HCT116 (cell line): ENCODE measurements around the gene DNAJB13. TPM values are rescaled to one million over a fixed set of nuclear protein-coding genes. Genes with fewer than 3 reads are reported as not detected.

Source experiments
- ATAC-seq: fragments of 200-7000 bp; cut with Tn5 transposase; 2 replicates; pipeline ENCODE4 v1.9.1; 2020; ENCODE audit warnings: mild to moderate bottlenecking, moderate library complexity
- BruUV-seq: library from RNA; stranded (reverse); fragments of 400-500 nt; replicated peaks from 2 replicates; lab custom pipeline; 2021; lab: Mats Ljungman, UMichigan
- CTCF ChIA-PET: fragments of 300-600 bp; sonication (Branson Sonifier 250); formaldehyde crosslinking; loops from one replicate; lab custom pipeline; 2021; ENCODE audit warnings: antibody characterized with exemption; lab: Charles Lee
- POLR2A ChIA-PET: fragments of 300-600, 350-600 bp; sonication (Branson Sonifier 250); formaldehyde crosslinking; loops from one replicate; lab custom pipeline; 2021; ENCODE audit warnings: antibody characterized with exemption; lab: Charles Lee
- RAD21 ChIA-PET, 2 experiments: fragments of 300-600 bp; sonication (Branson Sonifier 250); formaldehyde crosslinking; loops; one replicate each; lab custom pipeline; 2023; ENCODE audit warnings: low total read pairs in 2 of 2; ENCODE audit not compliant: uncharacterized antibody in 2 of 2, unreplicated experiment in 2 of 2, low non-redundant PET in 1 of 2; lab: Charles Lee
- DNase-seq: peaks from one replicate; pipeline ENCODE4 v3.0.0-alpha.2; 2010; ENCODE audit warnings: low read depth, low spot score
- H2AFZ ChIP-seq: fragments of 200-600 bp; shearing (Covaris generic), sonication (generic); 2 replicates; pipeline ENCODE4 v1.6.1; 2017; ENCODE audit warnings: low read depth, mixed run types, mixed read lengths, antibody characterized with exemption, low read length; ENCODE audit not compliant: poor library complexity, severe bottlenecking
- H3K27ac ChIP-seq: 2 replicates; pipeline ENCODE4 v1.5.1; 2012; ENCODE audit warnings: low read depth, low read length
- H3K27me3 ChIP-seq: fragments of 200-600 bp; sonication (generic); 2 replicates; pipeline ENCODE4 v1.6.1; 2016; ENCODE audit warnings: mixed run types, low read length, mixed read lengths; ENCODE audit not compliant: insufficient read depth
- H3K36me3 ChIP-seq, 2 experiments: fragments of 200-500 bp in 1 of 2; fragments of 200-600 bp in 1 of 2; sonication (Bioruptor generic) in 1 of 2; sonication (generic) in 1 of 2; 2 replicates each; pipeline versions ENCODE4 v1.5.1 to v1.6.1; 2014 to 2016; ENCODE audit warnings: low read length in 2 of 2, inconsistent platforms in 1 of 2, mixed read lengths in 1 of 2, mixed run types in 1 of 2; ENCODE audit not compliant: insufficient read depth in 2 of 2, control insufficient read depth in 1 of 2
- H3K4me1 ChIP-seq, 2 experiments: fragments of 200-600 bp in 1 of 2; sonication (generic) in 1 of 2; 2 replicates each; pipeline versions ENCODE4 v1.5.1 to v1.6.1; 2012 to 2017; ENCODE audit warnings: low read length in 2 of 2, inconsistent platforms in 1 of 2, mild to moderate bottlenecking in 1 of 2, mixed read lengths in 1 of 2, mixed run types in 1 of 2, moderate library complexity in 1 of 2; ENCODE audit not compliant: insufficient read depth in 2 of 2, control insufficient read depth in 1 of 2
- H3K4me2 ChIP-seq: fragments of 200-600 bp; sonication (generic); 2 replicates; pipeline ENCODE4 v1.6.1; 2017; ENCODE audit warnings: mixed run types, low read length, mixed read lengths
- H3K4me3 ChIP-seq, 2 experiments: fragments of 200-600 bp in 1 of 2; sonication (generic) in 1 of 2; replicated peaks in 1 of 2; 2 replicates each; pipeline ENCODE4 v1.5.1; 2011 to 2016; ENCODE audit warnings: low read length in 2 of 2, control low read depth in 1 of 2, low read depth in 1 of 2, mild to moderate bottlenecking in 1 of 2, mixed read lengths in 1 of 2, mixed run types in 1 of 2
- H3K79me2 ChIP-seq: fragments of 200-600 bp; sonication (generic); 2 replicates; pipeline ENCODE4 v1.6.1; 2017; ENCODE audit warnings: mild to moderate bottlenecking, mixed run types, low read length, moderate library complexity, mixed read lengths; ENCODE audit not compliant: insufficient read depth
- H3K9ac ChIP-seq: fragments of 200-600 bp; sonication (generic); 2 replicates; pipeline ENCODE4 v1.6.1; 2016; ENCODE audit warnings: low read length, mixed read lengths
- H3K9me2 ChIP-seq: fragments of 200-600 bp; sonication (generic), shearing (Covaris generic); 2 replicates; pipeline ENCODE4 v1.6.1; 2017; ENCODE audit warnings: mixed run types, mild to moderate bottlenecking, moderate library complexity; ENCODE audit not compliant: insufficient read depth
- H3K9me3 ChIP-seq, 2 experiments: fragments of 200-500 bp in 1 of 2; fragments of 200-600 bp in 1 of 2; sonication (Bioruptor generic) in 1 of 2; sonication (generic) in 1 of 2; 2 replicates each; pipeline ENCODE4 v1.6.1; 2014 to 2017; ENCODE audit warnings: low read length in 2 of 2, mixed read lengths in 2 of 2, inconsistent platforms in 1 of 2, low read depth in 1 of 2, mild to moderate bottlenecking in 1 of 2, mixed run types in 1 of 2, moderate library complexity in 1 of 2; ENCODE audit not compliant: control insufficient read depth in 1 of 2, insufficient read depth in 1 of 2
- H4K20me1 ChIP-seq: fragments of 200-600 bp; sonication (generic), shearing (Covaris generic); 2 replicates; pipeline ENCODE4 v1.6.1; 2017; ENCODE audit warnings: mixed run types, mild to moderate bottlenecking, moderate library complexity; ENCODE audit not compliant: insufficient read depth
- CBX3 ChIP-seq: IDR thresholded peaks from 2 replicates; pipeline ENCODE4 v1.6.1; 2012; ENCODE audit warnings: low read depth
- CEBPB ChIP-seq: IDR thresholded peaks from 2 replicates; pipeline ENCODE4 v1.6.1; 2012; ENCODE audit warnings: low read depth
- EGR1 ChIP-seq: IDR thresholded peaks from 2 replicates; pipeline ENCODE4 v1.6.1; 2012; ENCODE audit warnings: low read depth
- EZH2 ChIP-seq: fragments of 200-600 bp; sonication (generic); IDR thresholded peaks from 2 replicates; pipeline ENCODE4 v1.6.1; 2017; ENCODE audit warnings: antibody characterized with exemption, mixed run types
- EZH2phosphoT487 ChIP-seq: fragments of 200-600 bp; IDR thresholded peaks from 2 replicates; pipeline ENCODE4 v1.6.1; 2018; ENCODE audit warnings: antibody characterized with exemption, borderline replicate concordance
- JUND ChIP-seq: IDR thresholded peaks from 2 replicates; pipeline ENCODE4 v1.6.1; 2012
- POLR2A ChIP-seq: IDR thresholded peaks from 2 replicates; pipeline ENCODE4 v1.7.0; 2011; ENCODE audit warnings: borderline replicate concordance; ENCODE audit not compliant: insufficient read depth, insufficient read length; ENCODE audit errors: extremely low read depth
- POLR2AphosphoS5 ChIP-seq: IDR thresholded peaks from 2 replicates; pipeline ENCODE4 v1.6.1; 2011; ENCODE audit warnings: mild to moderate bottlenecking, low read depth, low read length, moderate library complexity
- RAD21 ChIP-seq: IDR thresholded peaks from 2 replicates; pipeline ENCODE4 v1.6.1; 2012; ENCODE audit warnings: low read depth, mild to moderate bottlenecking
- SIN3A ChIP-seq: IDR thresholded peaks from 2 replicates; pipeline ENCODE4 v1.6.1; 2012; ENCODE audit warnings: low read depth
- SP1 ChIP-seq: IDR thresholded peaks from 2 replicates; pipeline ENCODE4 v1.6.1; 2012; ENCODE audit warnings: low read depth
- TCF7L2 ChIP-seq: IDR thresholded peaks from 2 replicates; pipeline ENCODE4 v1.7.0; 2011; ENCODE audit warnings: borderline replicate concordance, inconsistent platforms; ENCODE audit not compliant: insufficient read depth, insufficient read length; ENCODE audit errors: extremely low read depth
- ZNF274 ChIP-seq: fragments of 200-500 bp; sonication (Bioruptor generic); IDR thresholded peaks from 2 replicates; pipeline ENCODE4 v1.6.1; 2014; ENCODE audit warnings: mild to moderate bottlenecking, low read depth, low read length, inconsistent platforms
- intact Hi-C: fragments of 100-400 bp; cut with micrococcal nuclease; formaldehyde crosslinking; loops from 2 replicates; pipeline ENCODE4 v1.10.0; 2022
- total RNA-seq: library from RNA; stranded (reverse); gene quantifications from one replicate; pipeline ENCODE4 v1.2.1, GENCODE V29; 2021; ENCODE audit not compliant: unreplicated experiment
- TF ChIP-seq, protein P1 (sequence below): IDR thresholded peaks from 2 replicates; pipeline ENCODE4 v1.6.1; 2011; ENCODE audit warnings: mild to moderate bottlenecking, low read length, moderate library complexity; ENCODE audit not compliant: insufficient replicate concordance; ENCODE audit errors: extremely low read depth
- TF ChIP-seq, protein P2 (sequence below): IDR thresholded peaks from 2 replicates; pipeline ENCODE4 v1.6.1; 2012

Gene DNAJB13
- total RNA-seq, 1 experiment from 2014 or later, result 0.22 TPM

DNA sequence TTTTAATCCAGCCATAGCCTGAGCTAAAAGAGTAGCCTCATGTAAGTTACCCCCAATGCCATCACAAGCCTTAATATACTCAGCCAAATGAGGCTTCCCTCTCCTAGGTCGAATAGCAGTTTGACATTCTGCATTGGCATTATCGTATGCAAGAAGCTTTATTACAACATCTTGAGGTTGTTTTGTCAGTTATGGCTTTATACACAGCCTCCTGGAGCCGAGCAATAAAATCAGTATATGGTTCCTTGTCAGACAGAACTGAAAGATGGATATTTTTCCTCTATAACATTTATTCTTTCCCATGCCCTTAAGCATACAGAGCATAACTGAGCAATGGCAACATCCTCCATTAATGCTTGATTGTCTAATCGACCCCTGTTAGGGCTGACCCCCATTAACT, 5.4 kb upstream of the DNAJB13 start:
- H3K4me2 ChIP-seq, result no peak overlapping the region
- no TSS peak for BruUV-seq
- no peak overlapping the region for H3K4me3 ChIP-seq
- intact Hi-C loops, result no loop called here
- H3K4me1 ChIP-seq, result no peaks in the 10 kb centered on the region
- TF ChIP-seq CBX3, result no peak
- no peak for TF ChIP-seq EGR1
- TF ChIP-seq EZH2, result no peak
- no peak for TF ChIP-seq SP1
- no peak for TF ChIP-seq CEBPB
- TF ChIP-seq, protein P1, sequence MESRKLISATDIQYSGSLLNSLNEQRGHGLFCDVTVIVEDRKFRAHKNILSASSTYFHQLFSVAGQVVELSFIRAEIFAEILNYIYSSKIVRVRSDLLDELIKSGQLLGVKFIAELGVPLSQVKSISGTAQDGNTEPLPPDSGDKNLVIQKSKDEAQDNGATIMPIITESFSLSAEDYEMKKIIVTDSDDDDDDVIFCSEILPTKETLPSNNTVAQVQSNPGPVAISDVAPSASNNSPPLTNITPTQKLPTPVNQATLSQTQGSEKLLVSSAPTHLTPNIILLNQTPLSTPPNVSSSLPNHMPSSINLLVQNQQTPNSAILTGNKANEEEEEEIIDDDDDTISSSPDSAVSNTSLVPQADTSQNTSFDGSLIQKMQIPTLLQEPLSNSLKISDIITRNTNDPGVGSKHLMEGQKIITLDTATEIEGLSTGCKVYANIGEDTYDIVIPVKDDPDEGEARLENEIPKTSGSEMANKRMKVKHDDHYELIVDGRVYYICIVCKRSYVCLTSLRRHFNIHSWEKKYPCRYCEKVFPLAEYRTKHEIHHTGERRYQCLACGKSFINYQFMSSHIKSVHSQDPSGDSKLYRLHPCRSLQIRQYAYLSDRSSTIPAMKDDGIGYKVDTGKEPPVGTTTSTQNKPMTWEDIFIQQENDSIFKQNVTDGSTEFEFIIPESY, result no peak
- TF ChIP-seq RAD21, result no peak
- no peak for TF ChIP-seq POLR2A
- TF ChIP-seq, protein P2, sequence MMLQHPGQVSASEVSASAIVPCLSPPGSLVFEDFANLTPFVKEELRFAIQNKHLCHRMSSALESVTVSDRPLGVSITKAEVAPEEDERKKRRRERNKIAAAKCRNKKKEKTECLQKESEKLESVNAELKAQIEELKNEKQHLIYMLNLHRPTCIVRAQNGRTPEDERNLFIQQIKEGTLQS, result no peak
- no peak for TF ChIP-seq SIN3A
- no peak for TF ChIP-seq POLR2AphosphoS5
- TF ChIP-seq JUND, result no peak
- no peak for TF ChIP-seq ZNF274
- TF ChIP-seq TCF7L2, result no peak
- no peak for TF ChIP-seq EZH2phosphoT487
- TF ChIP-seq, all 23 proteins: peak for 0
- Histone ChIP-seq H2AFZ (no peak overlapping the region), H3K9ac (no peak overlapping the region), H3K36me3 (no peaks in the 10 kb centered on the region), H3K9me3 (peaks cover 0 to 9% of the 10 kb centered on the region in 2 experiments; a peak in 2 of 4 replicates), H3K79me2 (no peaks in the 10 kb centered on the region), H3K27me3 (no peaks in the 10 kb centered on the region), H4K20me1 (no peaks in the 10 kb centered on the region), H3K27ac (no peak overlapping the region), H3K9me2 (no peaks in the 10 kb centered on the region)
- POLR2A ChIA-PET, result no interaction called here
- DNase-seq, result no peak
- CTCF ChIA-PET, result no interaction called here
- ATAC-seq, result no peak
- RAD21 ChIA-PET, result no interaction called here
